NT2/D1 (cell line): ENCODE results near the gene SRRM2.

Experiments
- DNase-seq: peaks from one replicate; pipeline ENCODE4 v3.0.0-alpha.2; 2011; ENCODE audit warnings: low read depth, low spot score
- H3K27me3 ChIP-seq: 2 replicates; pipeline ENCODE4 v1.6.0; 2011; ENCODE audit warnings: mild to moderate bottlenecking; ENCODE audit not compliant: insufficient read length, insufficient read depth
- H3K36me3 ChIP-seq: 2 replicates; pipeline ENCODE4 v1.6.1; 2011; ENCODE audit warnings: mild to moderate bottlenecking, low read length, mixed read lengths; ENCODE audit not compliant: insufficient read depth, insufficient read length
- H3K4me1 ChIP-seq: 2 replicates; pipeline ENCODE4 v1.5.1; 2011; ENCODE audit not compliant: insufficient read depth, insufficient read length
- H3K4me3 ChIP-seq: 2 replicates; pipeline ENCODE4 v1.5.1; 2011; ENCODE audit warnings: low read depth; ENCODE audit not compliant: insufficient read length
- H3K9ac ChIP-seq: 2 replicates; pipeline ENCODE4 v1.6.0; 2011; ENCODE audit warnings: low read depth; ENCODE audit not compliant: insufficient read length
- H3K9me3 ChIP-seq: 2 replicates; pipeline ENCODE4 v1.5.1; 2011; ENCODE audit warnings: mild to moderate bottlenecking, low read length; ENCODE audit not compliant: insufficient read depth
- SUZ12 ChIP-seq: IDR thresholded peaks from 2 replicates; pipeline ENCODE4 v1.6.1; 2011; ENCODE audit not compliant: insufficient read length, insufficient read depth; ENCODE audit errors: extremely low read depth
- YY1 ChIP-seq: IDR thresholded peaks from 2 replicates; pipeline ENCODE4 v1.6.1; 2011; ENCODE audit not compliant: insufficient read length, insufficient read depth
- ZNF274 ChIP-seq: IDR thresholded peaks from 2 replicates; pipeline ENCODE4 v1.6.1; 2011; ENCODE audit warnings: mild to moderate bottlenecking, low read depth, low read length

Gene SRRM2

DNA sequence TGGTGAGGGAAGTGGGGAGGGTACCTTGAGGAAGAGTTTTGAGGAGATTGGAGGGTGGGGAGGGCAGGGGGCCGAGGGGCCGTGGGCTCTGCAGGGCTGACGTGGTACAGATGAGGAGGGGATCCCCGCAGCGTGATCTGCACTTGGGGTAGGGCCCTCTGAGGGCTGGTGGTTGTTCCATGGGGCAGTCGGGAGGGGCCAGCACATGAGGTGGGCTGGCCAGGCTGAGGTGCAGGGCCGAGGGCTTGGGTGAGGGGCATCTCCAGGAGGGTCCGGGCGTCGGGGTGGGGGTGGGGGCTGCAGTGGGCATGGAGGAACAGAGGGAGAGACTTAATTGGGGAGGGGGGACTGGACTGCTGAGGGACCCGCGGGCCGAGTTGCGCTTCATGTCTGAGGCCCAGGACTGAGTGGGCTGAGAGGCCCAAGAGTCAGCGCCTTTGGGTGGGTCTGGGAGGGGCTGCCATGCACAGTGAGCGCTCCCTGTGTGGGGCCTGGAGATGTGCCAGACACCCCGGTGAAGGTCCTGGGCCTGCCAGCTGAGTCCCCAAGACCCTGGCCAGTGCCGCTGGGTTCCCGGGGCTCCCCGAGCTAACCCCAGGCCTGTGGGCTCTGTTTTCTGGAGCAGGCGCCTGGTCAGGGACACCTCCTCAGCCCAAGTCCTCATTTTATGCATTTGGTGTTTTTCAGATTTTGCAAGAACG lies 45.7 kb upstream of the SRRM2 start:
- Histone ChIP-seq H3K9ac (no peak overlapping the region), H3K36me3 (peaks cover 89% of the 10 kb centered on the region), H3K4me3 (no peak overlapping the region), H3K9me3 (no peaks in the 10 kb centered on the region), H3K4me1 (peaks cover 2% of the 10 kb centered on the region), H3K27me3 (no peaks in the 10 kb centered on the region)
- TF ChIP-seq YY1, result no peak
- TF ChIP-seq ZNF274, result no peak
- no peak for TF ChIP-seq SUZ12
- no peak for DNase-seq

DNA sequence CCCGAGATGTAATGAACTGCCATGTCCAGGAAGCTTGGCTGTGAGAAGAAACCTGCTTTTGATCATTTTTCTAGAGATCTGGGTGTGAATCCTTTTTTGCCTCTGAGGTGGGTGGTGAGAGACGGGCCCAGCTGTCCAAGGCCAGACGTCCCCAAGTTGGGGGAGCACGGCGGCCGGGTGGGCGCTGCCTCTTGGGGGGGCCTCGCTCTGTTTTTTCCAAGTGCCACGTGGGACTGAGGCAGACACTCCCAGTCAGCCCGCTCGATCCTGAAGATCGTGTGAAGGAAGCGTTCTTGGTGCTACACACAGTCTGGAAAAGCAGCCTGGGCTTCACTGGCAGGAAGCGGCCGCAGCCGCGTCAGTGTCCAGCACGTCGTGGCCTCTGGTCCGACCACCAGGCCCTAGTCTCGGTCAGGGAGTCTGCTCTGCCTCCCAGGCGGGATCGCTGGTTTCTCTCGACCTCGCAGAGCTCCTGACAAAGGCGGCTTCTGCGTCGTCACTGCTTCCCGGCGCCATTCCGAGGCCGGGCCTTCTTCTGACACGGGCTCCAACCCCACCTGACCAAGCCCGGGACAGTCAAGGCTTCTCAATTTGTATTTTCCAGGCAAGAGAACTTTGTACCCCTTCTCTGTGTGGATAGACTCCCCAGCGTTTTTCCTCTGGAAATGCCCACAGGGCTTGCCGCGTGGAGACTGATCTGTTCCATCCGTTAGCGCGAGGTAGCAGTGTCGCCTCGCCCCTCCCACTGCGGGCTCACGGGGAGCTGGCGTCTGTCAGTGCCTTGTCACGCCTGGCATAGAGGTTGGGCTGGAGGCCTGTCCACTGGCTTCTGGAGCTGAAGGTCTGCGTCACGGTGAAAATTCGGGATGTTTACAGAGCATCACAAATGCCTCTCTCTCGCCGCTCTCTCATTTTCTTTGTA lies 44.8 kb upstream of the SRRM2 start:
- H3K9me3 ChIP-seq, result no peaks in the 10 kb centered on the region
- no peak overlapping the region for H3K9ac ChIP-seq
- peaks cover 2% of the 10 kb centered on the region for H3K4me1 ChIP-seq
- TF ChIP-seq YY1 (no peak), ZNF274 (no peak), SUZ12 (no peak)
- peaks cover 80% of the 10 kb centered on the region for H3K36me3 ChIP-seq
- no peak for DNase-seq
- H3K4me3 ChIP-seq, result no peak overlapping the region
- H3K27me3 ChIP-seq, result no peaks in the 10 kb centered on the region

DNA sequence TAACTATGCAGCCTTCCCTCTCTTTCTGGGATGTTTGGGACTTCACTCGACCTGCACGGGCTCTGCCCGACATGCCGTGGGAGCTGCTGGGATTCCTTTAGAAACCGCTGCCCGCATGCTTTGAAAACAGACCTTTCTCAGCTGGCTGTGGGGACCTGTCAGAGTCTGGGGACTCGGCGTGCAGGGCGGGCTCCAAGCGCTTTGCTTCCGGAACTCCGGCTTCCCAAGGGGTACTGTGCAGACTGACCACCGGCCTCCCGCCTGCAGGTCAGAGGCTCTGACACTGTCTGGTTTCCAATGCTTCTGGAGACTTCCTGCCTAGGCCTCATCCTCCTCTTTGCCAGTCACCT lies 44.2 kb upstream of the SRRM2 start:
- Histone ChIP-seq H3K4me3 (no peak overlapping the region), H3K9ac (no peak overlapping the region), H3K9me3 (no peaks in the 10 kb centered on the region), H3K36me3 (peaks cover 74% of the 10 kb centered on the region), H3K27me3 (no peaks in the 10 kb centered on the region), H3K4me1 (peaks cover 2% of the 10 kb centered on the region)
- no peak for DNase-seq
- no peak for TF ChIP-seq YY1
- no peak for TF ChIP-seq SUZ12
- no peak for TF ChIP-seq ZNF274

DNA sequence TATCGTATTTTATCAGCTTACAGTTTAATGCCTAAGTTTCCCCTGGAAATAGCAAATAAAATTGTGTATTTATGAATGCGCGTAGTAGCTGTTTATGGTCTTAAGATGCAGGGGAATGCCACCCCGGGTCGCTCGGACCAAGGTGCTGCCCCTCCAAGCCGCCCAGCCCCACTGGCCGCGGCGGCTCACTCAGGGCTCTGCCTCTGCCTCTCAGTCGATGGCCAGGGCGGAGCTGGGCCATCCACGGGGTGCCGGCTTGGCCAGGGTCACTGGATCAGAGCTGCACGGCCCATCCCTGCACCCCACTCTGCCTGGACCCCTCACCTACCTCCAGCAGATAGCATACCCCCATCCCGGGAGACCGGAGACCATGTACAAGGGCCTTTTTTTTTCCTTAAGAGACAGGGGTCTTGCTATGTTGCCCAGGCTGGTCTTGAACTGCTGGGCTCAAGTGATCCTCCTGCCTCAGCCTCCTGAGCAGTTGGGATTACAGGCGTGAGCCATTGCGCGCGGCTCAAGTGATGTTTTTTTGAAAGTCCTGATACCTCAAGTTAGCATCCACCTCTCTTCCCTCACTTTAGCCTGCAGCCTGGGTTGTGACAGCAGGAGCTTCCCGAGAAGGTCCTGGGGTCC lies 43.4 kb upstream of the SRRM2 start:
- Histone ChIP-seq H3K36me3 (peaks cover 66% of the 10 kb centered on the region), H3K9ac (no peak overlapping the region), H3K4me3 (no peak overlapping the region), H3K9me3 (no peaks in the 10 kb centered on the region), H3K4me1 (peaks cover 2% of the 10 kb centered on the region), H3K27me3 (no peaks in the 10 kb centered on the region)
- TF ChIP-seq SUZ12 (no peak), ZNF274 (no peak), YY1 (no peak)
- DNase-seq, result no peak

DNA sequence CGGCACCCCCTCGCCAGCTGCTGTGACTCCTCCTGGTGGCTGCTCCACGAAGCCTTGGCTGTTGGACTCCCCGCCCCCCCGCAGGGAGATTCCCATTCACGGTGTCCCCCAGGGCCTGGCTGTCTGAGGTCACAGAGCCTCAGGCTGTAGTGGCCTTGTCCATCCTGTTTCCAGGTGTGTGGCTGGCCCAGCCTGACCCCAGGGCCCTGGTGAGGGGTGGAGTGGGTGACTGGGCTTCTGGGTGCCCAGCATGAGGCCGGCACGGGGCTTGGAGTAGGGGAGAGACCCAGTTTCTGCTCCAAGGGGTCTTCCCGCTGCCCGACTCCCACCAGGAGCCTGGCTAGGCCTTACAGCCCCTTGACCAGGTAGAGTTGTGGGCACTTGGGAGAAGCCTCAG lies 42.9 kb upstream of the SRRM2 start:
- H3K27me3 ChIP-seq, result no peaks in the 10 kb centered on the region
- no peaks in the 10 kb centered on the region for H3K9me3 ChIP-seq
- H3K36me3 ChIP-seq, result peaks cover 60% of the 10 kb centered on the region
- TF ChIP-seq YY1, result no peak
- TF ChIP-seq SUZ12, result no peak
- no peak for TF ChIP-seq ZNF274
- H3K4me3 ChIP-seq, result no peak overlapping the region
- no peak overlapping the region for H3K9ac ChIP-seq
- H3K4me1 ChIP-seq, result peaks cover 2% of the 10 kb centered on the region
- DNase-seq, result no peak

DNA sequence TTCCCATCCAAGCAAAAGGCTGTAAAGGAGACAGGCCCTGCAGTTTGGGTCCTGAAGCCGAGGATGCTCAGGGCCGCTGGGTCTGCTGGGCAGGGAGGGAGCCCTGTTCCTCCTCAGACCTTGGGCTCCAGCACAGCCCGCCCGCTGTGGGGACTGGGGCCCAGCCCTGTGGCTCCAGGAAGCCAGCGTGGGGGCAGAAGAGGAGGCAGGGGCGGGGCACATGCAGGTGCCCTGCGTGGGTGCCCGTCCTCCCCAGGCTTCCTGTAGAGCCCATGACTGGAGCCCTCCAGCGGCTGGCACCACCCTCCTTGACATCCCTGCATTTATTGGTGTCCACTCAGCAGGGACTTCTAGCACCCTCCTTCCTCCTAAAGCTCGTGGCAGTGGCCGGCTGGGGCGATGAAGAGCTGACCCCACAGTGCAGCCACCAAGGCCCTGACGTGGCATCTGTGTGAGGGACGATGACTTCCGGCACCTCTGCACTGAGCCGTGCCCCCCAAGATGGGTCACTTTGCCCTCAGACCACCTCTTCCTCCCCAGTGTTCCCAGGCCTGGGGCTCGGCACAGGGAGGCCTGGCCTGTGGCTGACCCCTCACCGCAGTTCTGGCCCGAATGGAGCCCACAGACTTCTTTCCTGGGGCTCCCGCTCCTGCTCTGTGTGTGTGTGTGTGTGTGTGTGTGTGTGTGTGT lies 42.3 kb upstream of the SRRM2 start:
- TF ChIP-seq ZNF274, result no peak
- TF ChIP-seq SUZ12, result no peak
- TF ChIP-seq YY1, result no peak
- Histone ChIP-seq H3K36me3 (peaks cover 55% of the 10 kb centered on the region), H3K27me3 (no peaks in the 10 kb centered on the region), H3K4me1 (peaks cover 2% of the 10 kb centered on the region), H3K4me3 (no peak overlapping the region), H3K9me3 (no peaks in the 10 kb centered on the region), H3K9ac (no peak overlapping the region)
- no peak for DNase-seq
